Smooth muscle cell (in vitro differentiated cells): ENCODE measurements around the gene MLN. TPM values are rescaled to one million over a fixed set of nuclear protein-coding genes. Genes with fewer than 3 reads are reported as not detected.
A peak's percentile ranks its signal among the peaks of the same experiment; 100 is the strongest.

Experiments
- DNase-seq: peaks from one replicate; lab custom pipeline; 2025; ENCODE audit not compliant: unreplicated experiment; lab: John Stamatoyannopoulos, UW
- H2AFZ ChIP-seq: fragments of 200-600 bp; sonication (generic); 2 replicates; pipeline ENCODE4 v1.6.0; 2016; ENCODE audit warnings: antibody characterized with exemption, low read depth, mild to moderate bottlenecking
- H3F3A ChIP-seq: fragments of 200-600 bp; sonication (generic); 2 replicates; pipeline ENCODE4 v1.6.0; 2017; ENCODE audit warnings: antibody characterized with exemption, low read depth
- H3K27ac ChIP-seq: fragments of 200-600 bp; sonication (generic); 2 replicates; pipeline ENCODE4 v1.5.1; 2016; ENCODE audit warnings: low read depth, mild to moderate bottlenecking
- H3K27me3 ChIP-seq: fragments of 200-600 bp; sonication (generic); 2 replicates; pipeline ENCODE4 v1.6.1; 2016; ENCODE audit warnings: low read depth, mild to moderate bottlenecking
- H3K36me3 ChIP-seq: fragments of 200-600 bp; sonication (generic); 2 replicates; pipeline ENCODE4 v1.5.1; 2016; ENCODE audit warnings: low read depth
- H3K4me1 ChIP-seq: fragments of 200-600 bp; sonication (generic); 2 replicates; pipeline ENCODE4 v1.5.1; 2016; ENCODE audit warnings: low read depth
- H3K4me2 ChIP-seq: fragments of 200-600 bp; sonication (generic); 2 replicates; pipeline ENCODE4 v1.6.0; 2016; ENCODE audit warnings: mild to moderate bottlenecking
- H3K4me3 ChIP-seq: fragments of 200-600 bp; sonication (generic); 2 replicates; pipeline ENCODE4 v1.5.1; 2016; ENCODE audit warnings: mild to moderate bottlenecking
- H3K79me2 ChIP-seq: fragments of 200-600 bp; sonication (generic); 2 replicates; pipeline ENCODE4 v1.6.0; 2016; ENCODE audit warnings: low read depth, mild to moderate bottlenecking
- H3K9ac ChIP-seq: fragments of 200-600 bp; sonication (generic); 2 replicates; pipeline ENCODE4 v1.6.0; 2016; ENCODE audit warnings: low read depth
- H3K9me3 ChIP-seq: fragments of 200-600 bp; sonication (generic); replicated peaks from 2 replicates; pipeline ENCODE4 v1.5.1; 2016; ENCODE audit warnings: low read depth
- H4K20me1 ChIP-seq: fragments of 200-600 bp; sonication (generic); 2 replicates; pipeline ENCODE4 v1.6.0; 2016; ENCODE audit warnings: low read depth
- CTCF ChIP-seq: fragments of 200-600 bp; sonication (generic); IDR thresholded peaks from 2 replicates; pipeline ENCODE4 v1.5.1; 2017; ENCODE audit warnings: borderline replicate concordance, mild to moderate bottlenecking, antibody characterized with exemption; ENCODE audit not compliant: insufficient read depth, poor library complexity, severe bottlenecking
- whole genome bisulfite sequencing: methylation state at CpG from one replicate; pipeline ENCODE4 v1.1.7; 2016; ENCODE audit warnings: low lambda C conversion rate; 5-methylcytosine and 5-hydroxymethylcytosine counted together
- polyA plus RNA-seq: library from polyadenylated mRNA; unstranded; fragments of >200 nt; fragmentation: Nextera tagmentation; extraction: Ambion mirVana; gene quantifications from 2 replicates; pipeline ENCODE4 v1.2.1, GENCODE V29; 2016
- total RNA-seq: library from RNA; depleted of rRNA; stranded (reverse); fragments of >200 nt; gene quantifications from 2 replicates; pipeline ENCODE4 v1.2.3, GENCODE V29; 2014

The MLN gene
- total and polyA plus RNA-seq, 2 experiments from 2014 or later = not detected

- peaks cover 3% of the 10 kb centered on the region for H4K20me1 ChIP-seq
- H3K9ac ChIP-seq = peak overlapping the region; percentile 59
- peak overlapping the region; percentile 77 for H3K4me2 ChIP-seq
- no peaks in the 10 kb centered on the region for H3K79me2 ChIP-seq
- H3K9me3 ChIP-seq = no peaks in the 10 kb centered on the region
- peak overlapping the region; percentile 76 for H3K27ac ChIP-seq
- peak overlapping the region; percentile 78 for H2AFZ ChIP-seq
- peak overlapping the region; percentile 19 for H3K4me3 ChIP-seq
- WGBS = 22% methylated on average over 11 of the region's 14 CpGs
- peaks cover 3% of the 10 kb centered on the region for H3F3A ChIP-seq
- peak; percentile 7 for TF ChIP-seq CTCF
- H3K27me3 ChIP-seq = no peaks in the 10 kb centered on the region
- peak; percentile 67 for DNase-seq
- no peaks in the 10 kb centered on the region for H3K36me3 ChIP-seq
- peaks cover 43% of the 10 kb centered on the region for H3K4me1 ChIP-seq
Observed at GRCh38 chr6:33746036-33746600, 57.7 kb downstream of the MLN start.

- Histone ChIP-seq H3K9ac (peak overlapping the region; percentile 9), H3K27ac (peak overlapping the region; percentile 76), H2AFZ (no peak overlapping the region)
Observed at GRCh38 chr6:33745548-33745947, 58.3 kb downstream of the MLN start.

GRCh38 chr6:33744895-33745546 lies 58.8 kb downstream of the MLN start:
- no peak for TF ChIP-seq CTCF
- H3K9ac ChIP-seq = no peak overlapping the region
- H3K4me3 ChIP-seq = peak overlapping the region; percentile 19
- no peaks in the 10 kb centered on the region for H3K36me3 ChIP-seq
- H3K79me2 ChIP-seq = no peaks in the 10 kb centered on the region
- no peaks in the 10 kb centered on the region for H3K27me3 ChIP-seq
- no peak overlapping the region for H2AFZ ChIP-seq
- H3F3A ChIP-seq = peaks cover 3% of the 10 kb centered on the region
- no peak for DNase-seq
- WGBS = 52% methylated on average over 13 of the region's 13 CpGs
- no peaks in the 10 kb centered on the region for H3K9me3 ChIP-seq
- peaks cover 39% of the 10 kb centered on the region for H3K4me1 ChIP-seq
- peak overlapping the region; percentile 76 for H3K27ac ChIP-seq
- peak overlapping the region; percentile 77 for H3K4me2 ChIP-seq
- H4K20me1 ChIP-seq = peaks cover 3% of the 10 kb centered on the region

More at GRCh38 chr6:33745548-33745947, 58.3 kb downstream of the MLN start:
- H4K20me1 ChIP-seq = peaks cover 3% of the 10 kb centered on the region
- 79% methylated on average over 7 of the region's 7 CpGs for WGBS
- H3K4me1 ChIP-seq = peaks cover 39% of the 10 kb centered on the region
- TF ChIP-seq CTCF = no peak
- H3K27me3 ChIP-seq = no peaks in the 10 kb centered on the region
- H3F3A ChIP-seq = peaks cover 3% of the 10 kb centered on the region
- no peaks in the 10 kb centered on the region for H3K79me2 ChIP-seq
- no peaks in the 10 kb centered on the region for H3K36me3 ChIP-seq
- H3K4me3 ChIP-seq = peak overlapping the region; percentile 19
- no peak for DNase-seq
- no peaks in the 10 kb centered on the region for H3K9me3 ChIP-seq
- H3K4me2 ChIP-seq = peak overlapping the region; percentile 77

Other genes starting within 250 kb of the MLN start
- gene BAK1, start 223.7 kb downstream of the MLN start, total RNA-seq = 23.6 and 23.8 TPM in 2 replicates
- gene BAK1, start 223.7 kb downstream of the MLN start, polyA plus RNA-seq = 43.7 and 50.4 TPM in 2 replicates
- gene ITPR3, start 182.7 kb downstream of the MLN start, total RNA-seq = 4.7 and 7.4 TPM in 2 replicates
- gene ITPR3, start 182.7 kb downstream of the MLN start, polyA plus RNA-seq = 2.0 and 5.7 TPM in 2 replicates
- gene UQCC2, start 92.3 kb downstream of the MLN start, total RNA-seq = 29.9 and 67.3 TPM in 2 replicates
- 204 and 208 TPM in 2 replicates for gene UQCC2, start 92.3 kb downstream of the MLN start, polyA plus RNA-seq
- 2.2 and 2.6 TPM in 2 replicates for gene IP6K3, start 57.1 kb downstream of the MLN start, total RNA-seq
- gene IP6K3, start 57.1 kb downstream of the MLN start, polyA plus RNA-seq = 3.7 and 5.6 TPM in 2 replicates
- 48.8 and 52.4 TPM in 2 replicates for gene LEMD2, start 14.9 kb downstream of the MLN start, total RNA-seq
- 87.3 and 91.6 TPM in 2 replicates for gene LEMD2, start 14.9 kb downstream of the MLN start, polyA plus RNA-seq